Osteocyte (in vitro differentiated cells): ENCODE measurements around the gene MPP1. TPM values are rescaled to one million over a fixed set of nuclear protein-coding genes. Genes with fewer than 3 reads are reported as not detected.
"Not testable (repeated sequence)": the region's sequence is repeated elsewhere in the genome, so short reads cannot be mapped to it uniquely, and the experiment has no call there.

Experiments used
- DNase-seq: peaks from one replicate; pipeline ENCODE4 v3.0.0; 2021; ENCODE audit warnings: mixed read lengths; ENCODE audit not compliant: unreplicated experiment; ENCODE audit errors: extremely low spot score
- H3K27ac Mint-ChIP-seq: one replicate; pipeline ENCODE4 v1.8.0; 2021; ENCODE audit warnings: mild to moderate bottlenecking, mixed read lengths; ENCODE audit not compliant: unreplicated experiment
- H3K27me3 Mint-ChIP-seq: one replicate; pipeline ENCODE4 v1.8.0; 2021; ENCODE audit warnings: mixed read lengths; ENCODE audit not compliant: unreplicated experiment
- H3K36me3 Mint-ChIP-seq: one replicate; pipeline ENCODE4 v1.8.0; 2021; ENCODE audit warnings: mixed read lengths; ENCODE audit not compliant: unreplicated experiment
- H3K4me1 Mint-ChIP-seq: one replicate; pipeline ENCODE4 v1.8.0; 2021; ENCODE audit warnings: mixed read lengths; ENCODE audit not compliant: unreplicated experiment
- H3K4me3 Mint-ChIP-seq: one replicate; pipeline ENCODE4 v1.8.0; 2021; ENCODE audit warnings: mild to moderate bottlenecking, moderate library complexity, mixed read lengths; ENCODE audit not compliant: unreplicated experiment
- H3K9me3 Mint-ChIP-seq: one replicate; pipeline ENCODE4 v1.8.0; 2021; ENCODE audit warnings: mixed read lengths; ENCODE audit not compliant: unreplicated experiment
- total RNA-seq: library from RNA; stranded (reverse); gene quantifications from 2 replicates; pipeline ENCODE4 v1.2.1, GENCODE V29; 2021
- TF ChIP-seq, protein P1 (sequence below): fragments of 200-600 bp; sonication (generic); IDR thresholded peaks from 2 replicates; pipeline ENCODE4 v1.5.0; 2021; ENCODE audit warnings: antibody characterized with exemption, mild to moderate bottlenecking, moderate library complexity

MPP1 gene
- total RNA-seq, 1 donor from 2014 or later: 11.2 TPM

GRCh38 chrX:154824638-154825037 is 19.4 kb upstream of the MPP1 start:
- Mint-ChIP-seq H3K36me3 (no peaks in the 10 kb centered on the region), H3K27ac (no peak overlapping the region), H3K4me3 (no peak overlapping the region), H3K4me1 (no peaks in the 10 kb centered on the region), H3K9me3 (peaks cover 7% of the 10 kb centered on the region), H3K27me3 (peaks cover 25% of the 10 kb centered on the region)
- no peak for DNase-seq
- TF ChIP-seq, protein P1, sequence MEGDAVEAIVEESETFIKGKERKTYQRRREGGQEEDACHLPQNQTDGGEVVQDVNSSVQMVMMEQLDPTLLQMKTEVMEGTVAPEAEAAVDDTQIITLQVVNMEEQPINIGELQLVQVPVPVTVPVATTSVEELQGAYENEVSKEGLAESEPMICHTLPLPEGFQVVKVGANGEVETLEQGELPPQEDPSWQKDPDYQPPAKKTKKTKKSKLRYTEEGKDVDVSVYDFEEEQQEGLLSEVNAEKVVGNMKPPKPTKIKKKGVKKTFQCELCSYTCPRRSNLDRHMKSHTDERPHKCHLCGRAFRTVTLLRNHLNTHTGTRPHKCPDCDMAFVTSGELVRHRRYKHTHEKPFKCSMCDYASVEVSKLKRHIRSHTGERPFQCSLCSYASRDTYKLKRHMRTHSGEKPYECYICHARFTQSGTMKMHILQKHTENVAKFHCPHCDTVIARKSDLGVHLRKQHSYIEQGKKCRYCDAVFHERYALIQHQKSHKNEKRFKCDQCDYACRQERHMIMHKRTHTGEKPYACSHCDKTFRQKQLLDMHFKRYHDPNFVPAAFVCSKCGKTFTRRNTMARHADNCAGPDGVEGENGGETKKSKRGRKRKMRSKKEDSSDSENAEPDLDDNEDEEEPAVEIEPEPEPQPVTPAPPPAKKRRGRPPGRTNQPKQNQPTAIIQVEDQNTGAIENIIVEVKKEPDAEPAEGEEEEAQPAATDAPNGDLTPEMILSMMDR: no peak

GRCh38 chrX:154822029-154822428 is 16.7 kb upstream of the MPP1 start:
- Mint-ChIP-seq H3K4me3 (no peak overlapping the region), H3K36me3 (no peaks in the 10 kb centered on the region), H3K9me3 (peaks cover 14% of the 10 kb centered on the region), H3K4me1 (no peaks in the 10 kb centered on the region), H3K27me3 (peaks cover 25% of the 10 kb centered on the region), H3K27ac (no peak overlapping the region)
- TF ChIP-seq, protein P1: no peak
- DNase-seq: no peak

DNA sequence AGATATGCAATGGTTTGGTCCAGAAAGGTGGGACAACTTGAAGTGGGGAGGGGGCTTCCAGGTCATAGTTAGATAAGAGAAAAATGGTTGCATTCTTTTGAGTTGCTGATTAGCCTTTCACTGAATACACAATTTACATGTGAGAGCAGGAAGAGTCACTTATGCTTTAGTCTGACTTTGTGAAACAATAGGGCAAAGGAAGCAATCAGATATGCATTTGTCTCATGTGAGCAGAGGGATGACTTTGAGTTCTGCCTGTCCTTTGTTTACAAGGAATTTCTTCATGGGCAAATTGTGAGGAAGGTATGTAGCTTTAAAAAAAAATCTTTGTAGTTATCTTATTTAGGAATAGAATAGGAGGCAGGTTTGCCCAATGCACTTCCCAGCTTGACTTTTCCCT is 16.2 kb upstream of the MPP1 start:
- Mint-ChIP-seq H3K9me3 (peaks cover 13% of the 10 kb centered on the region), H3K27me3 (peaks cover 25% of the 10 kb centered on the region), H3K36me3 (no peaks in the 10 kb centered on the region), H3K4me1 (no peaks in the 10 kb centered on the region), H3K4me3 (no peak overlapping the region), H3K27ac (no peak overlapping the region)
- no peak for DNase-seq
- TF ChIP-seq, protein P1: no peak

DNA sequence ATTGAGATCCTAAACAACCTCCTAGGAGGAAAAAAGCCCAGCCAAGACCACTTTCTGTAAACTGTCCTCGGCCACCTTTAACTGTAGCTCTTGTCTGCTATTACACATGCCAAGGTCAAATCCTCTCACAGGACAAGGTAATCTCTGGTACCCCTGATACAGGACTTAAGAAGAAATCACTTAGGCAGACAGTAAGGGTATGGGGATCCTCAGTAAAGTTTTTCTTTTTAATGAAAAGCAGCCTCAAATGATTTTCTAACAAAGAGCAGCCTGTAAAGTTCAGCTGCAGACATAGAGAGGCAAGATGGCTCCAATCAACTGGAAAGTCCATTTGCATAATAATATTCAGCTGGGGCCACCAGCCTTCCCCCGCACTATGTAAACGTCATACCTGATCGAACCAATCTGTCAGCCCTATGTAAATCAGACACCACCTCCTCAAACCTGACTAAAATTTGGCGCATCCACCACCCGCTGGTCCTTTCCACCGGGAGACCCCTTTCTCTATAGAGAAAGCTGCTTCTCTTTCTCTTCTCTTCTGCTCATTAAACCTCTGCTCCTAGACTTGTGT is 14.6 kb upstream of the MPP1 start:
- no peaks in the 10 kb centered on the region for H3K4me1 Mint-ChIP-seq
- peaks cover 8% of the 10 kb centered on the region for H3K9me3 Mint-ChIP-seq
- peaks cover 27% of the 10 kb centered on the region for H3K27me3 Mint-ChIP-seq
- no peak overlapping the region for H3K27ac Mint-ChIP-seq
- TF ChIP-seq, protein P1: no peak
- H3K36me3 Mint-ChIP-seq: no peaks in the 10 kb centered on the region
- H3K4me3 Mint-ChIP-seq: no peak overlapping the region
- DNase-seq: no peak

DNA sequence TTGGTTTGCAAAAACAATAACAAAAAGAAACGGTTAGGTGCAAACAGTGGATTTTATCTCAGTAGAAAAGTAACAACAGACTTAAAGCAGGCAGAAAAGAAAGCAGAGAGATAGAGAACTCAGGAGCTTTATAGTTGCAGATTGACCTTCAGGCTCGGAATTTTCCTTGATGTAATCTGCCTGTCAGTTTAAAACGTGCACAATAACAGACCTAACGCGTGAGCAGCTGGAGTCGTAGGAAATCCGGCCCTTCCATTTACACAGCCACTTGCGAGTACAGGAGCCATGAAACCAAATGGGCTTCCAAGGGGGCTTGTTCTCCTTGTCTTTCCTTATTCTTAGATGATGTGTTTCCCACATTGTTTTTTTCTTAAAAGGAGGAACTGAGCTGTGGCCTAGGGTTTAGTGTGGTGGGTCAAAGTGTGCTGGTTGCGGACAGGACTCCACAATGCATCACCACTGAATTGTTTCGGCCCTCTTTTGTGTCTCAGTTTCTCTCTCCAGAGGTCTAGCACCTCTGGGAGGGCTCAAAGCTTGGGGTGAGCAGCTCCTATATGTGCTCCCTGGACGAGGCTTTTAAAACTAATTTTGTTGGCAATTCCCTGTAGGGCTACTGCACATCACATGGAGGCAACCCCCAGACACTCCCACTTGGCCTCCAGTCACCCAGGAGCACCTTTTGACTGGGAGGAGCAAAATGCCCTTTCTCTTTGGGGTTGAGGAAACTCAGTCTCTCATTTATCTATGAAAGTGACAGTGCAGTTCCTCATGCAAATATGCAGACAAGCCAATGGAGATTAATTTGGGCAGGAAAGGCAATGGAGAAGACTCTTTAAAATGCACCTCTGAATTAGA is 13.9 kb upstream of the MPP1 start:
- H3K27ac Mint-ChIP-seq: no peak overlapping the region
- no peak overlapping the region for H3K4me3 Mint-ChIP-seq

GRCh38 chrX:154817048-154817618 is 11.8 kb upstream of the MPP1 start:
- DNase-seq, H3K9me3 Mint-ChIP-seq, H3K4me3 Mint-ChIP-seq: not testable (repeated sequence)

More for the DNA sequence above, 13.9 kb upstream of the MPP1 start:
- TF ChIP-seq, protein P1: no peak
- Mint-ChIP-seq H3K36me3 (no peaks in the 10 kb centered on the region), H3K4me1 (no peaks in the 10 kb centered on the region), H3K9me3 (peaks cover 8% of the 10 kb centered on the region), H3K27me3 (peaks cover 27% of the 10 kb centered on the region)
- no peak for DNase-seq

DNA sequence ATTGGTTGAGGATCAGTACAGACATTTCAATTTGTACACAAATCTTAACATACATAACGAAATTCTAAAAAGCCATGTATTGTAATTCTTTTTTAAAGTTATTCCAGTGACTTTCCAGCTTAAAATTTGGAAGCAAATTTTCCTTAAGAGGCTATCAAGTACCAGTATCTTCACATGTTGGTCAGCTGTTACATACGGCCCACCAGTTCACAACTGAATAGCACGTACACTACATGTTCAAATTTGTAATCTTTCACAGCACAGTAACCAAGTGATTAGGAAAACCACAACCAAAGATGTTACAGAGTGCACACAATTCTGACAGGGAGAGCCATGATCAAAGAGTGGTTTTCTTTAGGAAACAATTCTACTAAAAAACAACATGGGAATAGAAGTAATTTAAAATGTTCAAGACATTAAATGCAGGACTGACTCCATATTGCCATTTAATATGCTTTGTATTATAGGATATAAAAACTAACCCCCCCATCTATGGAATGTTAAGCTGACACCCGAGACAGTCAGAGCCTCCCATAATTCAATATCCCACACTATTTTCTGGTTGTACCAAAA is 11.1 kb upstream of the MPP1 start:
- not testable (repeated sequence) for H3K36me3 Mint-ChIP-seq, DNase-seq, H3K27ac Mint-ChIP-seq, H3K4me1 Mint-ChIP-seq, H3K4me3 Mint-ChIP-seq
- peaks cover 35% of the 10 kb centered on the region for H3K27me3 Mint-ChIP-seq
- H3K9me3 Mint-ChIP-seq: peaks cover 11% of the 10 kb centered on the region

More at GRCh38 chrX:154817048-154817618, 11.8 kb upstream of the MPP1 start:
- not testable (repeated sequence) for H3K36me3 Mint-ChIP-seq, H3K4me1 Mint-ChIP-seq, H3K27ac Mint-ChIP-seq
- H3K27me3 Mint-ChIP-seq: peaks cover 33% of the 10 kb centered on the region
